D721Med (cell line): Measurements from ENCODE around the gene DDX1.

Source experiments
- DNase-seq: peaks from one replicate; pipeline ENCODE4 v3.0.0; 2011; ENCODE audit warnings: low spot score; ENCODE audit not compliant: insufficient read length
- FAIRE-seq: peaks from 2 replicates; lab custom pipeline; 2011; peaks lifted over from hg19 to GRCh38; lab: Jason Lieb, UNC
- CTCF ChIP-seq: IDR thresholded peaks from 2 replicates; pipeline ENCODE4 v1.5.1; 2012; ENCODE audit warnings: mild to moderate bottlenecking, control low read depth; ENCODE audit not compliant: insufficient read depth; ENCODE audit errors: missing control alignments

The DDX1 gene

GRCh38 chr2:15662026-15662425, 70.4 kb downstream of the DDX1 start:
- no peak for DNase-seq
- no peak for TF ChIP-seq CTCF
- FAIRE-seq: no peak

GRCh38 chr2:15662579-15662978, 70.9 kb downstream of the DDX1 start:
- FAIRE-seq (no peak), DNase-seq (no peak)
- no peak for TF ChIP-seq CTCF

DNA sequence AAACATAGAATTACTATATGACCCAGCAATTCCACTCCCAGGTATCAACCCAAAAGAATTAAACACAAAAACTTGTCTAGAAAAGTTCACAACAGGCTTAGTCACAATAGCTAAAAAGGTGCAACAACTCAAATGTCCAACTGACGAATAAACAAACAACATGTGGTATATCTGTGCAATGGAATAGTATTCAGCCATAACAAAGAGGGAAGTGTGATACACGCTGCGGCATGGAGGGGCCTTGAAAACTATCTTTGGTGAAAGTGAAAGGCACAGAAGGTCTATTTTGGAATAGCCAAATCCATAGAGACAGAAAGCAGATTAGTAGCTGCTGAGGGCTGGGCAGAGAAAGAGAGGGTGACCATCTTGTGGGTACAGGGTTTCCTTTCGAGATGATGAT, 72.1 kb downstream of the DDX1 start:
- DNase-seq: no peak
- no peak for FAIRE-seq
- no peak for TF ChIP-seq CTCF

- FAIRE-seq: no peak
- TF ChIP-seq CTCF: no peak
- DNase-seq: no peak
These were observed 72.8 kb downstream of the DDX1 start for GRCh38 chr2:15664273-15665066.

DNA sequence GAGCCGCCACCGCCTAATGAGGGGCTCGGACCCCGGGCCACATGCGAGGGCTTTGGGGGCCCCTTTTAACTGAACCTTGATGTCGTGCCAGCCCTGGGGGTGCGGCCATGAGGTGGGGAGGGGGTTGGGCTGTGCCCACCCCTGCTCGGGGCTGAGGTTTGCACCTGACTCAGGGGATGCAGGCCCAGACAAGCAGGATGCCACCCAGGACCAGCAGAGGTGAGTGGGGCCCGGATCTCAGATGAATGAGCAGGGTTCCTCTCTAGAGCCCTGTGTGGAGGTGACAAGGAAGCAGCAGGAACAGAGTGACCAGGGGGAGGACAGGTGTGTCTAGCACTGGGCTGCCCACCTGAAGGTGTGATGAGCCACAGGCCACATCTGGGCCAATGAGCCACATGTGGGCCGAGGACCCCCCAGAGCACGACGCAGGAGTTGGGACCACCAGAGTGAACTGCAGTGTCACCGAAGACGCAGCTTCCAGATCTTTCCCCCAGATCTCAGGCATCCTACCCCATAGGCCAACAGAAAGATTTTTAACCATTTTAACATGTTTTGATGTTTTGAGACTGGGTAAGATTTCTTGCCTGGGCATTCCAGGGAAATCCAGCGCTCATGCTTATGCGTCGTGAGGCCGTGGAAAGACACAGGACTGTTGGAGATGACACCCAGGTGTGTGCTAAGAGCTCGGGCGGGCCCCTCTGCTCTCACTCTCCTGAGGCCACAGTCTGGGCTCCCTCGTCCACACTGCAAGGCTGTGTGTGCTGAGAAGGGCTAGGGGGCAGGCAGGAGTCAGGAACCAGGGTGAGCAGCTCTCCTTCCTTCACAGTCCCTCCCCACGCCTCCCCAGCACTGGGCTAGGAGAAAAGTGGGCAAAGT, 73.6 kb downstream of the DDX1 start:
- no peak for TF ChIP-seq CTCF
- FAIRE-seq (no peak), DNase-seq (no peak)

GRCh38 chr2:15665943-15666460, 74.3 kb downstream of the DDX1 start:
- FAIRE-seq (no peak), DNase-seq (no peak)
- no peak for TF ChIP-seq CTCF
